GDM1 (cell line): ENCODE data around the gene HTD2.
A peak's percentile ranks its signal among the peaks of the same experiment; 100 is the strongest.

Experiments used
- DNase-seq: peaks from one replicate; lab custom pipeline; 2025; lab: John Stamatoyannopoulos, UW

HTD2 gene

DNA sequence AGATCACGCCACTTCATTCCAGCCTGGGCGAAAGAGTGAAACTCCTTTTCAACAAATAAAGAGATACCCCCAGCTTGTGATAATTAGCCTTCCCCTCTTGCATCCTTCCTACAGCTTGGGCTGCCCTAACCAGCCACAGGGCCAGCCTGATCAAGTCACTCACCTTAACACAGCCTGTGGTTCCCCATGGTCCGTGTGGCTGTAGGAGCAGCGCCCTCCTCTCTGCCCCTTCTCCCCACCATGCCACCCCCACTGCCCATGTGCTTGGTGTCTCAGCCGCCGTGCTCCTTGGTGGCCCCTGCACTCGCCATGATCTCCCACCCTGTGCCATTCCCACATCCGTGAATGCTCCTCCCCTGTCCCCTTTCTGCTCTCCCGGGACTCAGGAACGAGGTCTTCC lies 13.5 kb upstream of the HTD2 start:
- no peak for DNase-seq

DNA sequence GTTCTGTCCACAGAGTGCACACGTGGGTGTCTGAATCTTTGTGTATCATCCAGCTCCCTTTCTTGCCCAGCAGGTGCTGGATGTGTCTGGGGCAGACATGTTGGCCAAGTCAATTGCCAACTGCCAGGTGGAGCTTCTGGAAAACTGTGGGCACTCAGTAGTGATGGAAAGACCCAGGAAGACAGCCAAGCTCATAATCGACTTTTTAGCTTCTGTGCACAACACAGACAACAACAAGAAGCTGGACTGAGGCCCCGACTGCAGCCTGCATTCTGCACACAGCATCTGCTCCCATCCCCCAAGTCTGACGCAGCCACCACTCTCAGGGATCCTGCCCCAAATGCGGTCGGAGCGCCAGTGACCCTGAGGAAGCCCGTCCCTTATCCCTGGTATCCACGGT lies 12.8 kb upstream of the HTD2 start:
- DNase-seq, result no peak

GRCh38 chr3:58296269-58296668 lies 10.1 kb upstream of the HTD2 start:
- DNase-seq, result no peak

DNA sequence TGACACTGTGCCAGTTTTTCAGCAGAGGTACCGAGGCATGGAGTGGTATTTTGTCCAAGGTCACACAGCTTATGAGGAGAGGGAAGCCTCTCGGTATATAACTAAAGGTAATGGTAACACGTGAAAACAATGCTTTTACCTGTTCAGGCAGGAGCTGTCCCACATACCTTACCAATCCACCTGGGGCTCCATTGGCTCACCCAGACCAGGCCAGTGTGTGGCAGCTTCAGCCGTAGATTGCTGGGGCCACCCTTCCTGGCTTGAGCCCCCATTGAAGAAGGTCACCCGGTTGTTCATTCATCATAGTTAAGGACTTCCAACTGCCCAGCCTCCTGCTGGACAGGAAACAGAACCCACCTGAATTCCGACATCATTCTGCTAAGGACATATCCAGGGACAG lies 9.5 kb upstream of the HTD2 start:
- DNase-seq, result no peak

DNA sequence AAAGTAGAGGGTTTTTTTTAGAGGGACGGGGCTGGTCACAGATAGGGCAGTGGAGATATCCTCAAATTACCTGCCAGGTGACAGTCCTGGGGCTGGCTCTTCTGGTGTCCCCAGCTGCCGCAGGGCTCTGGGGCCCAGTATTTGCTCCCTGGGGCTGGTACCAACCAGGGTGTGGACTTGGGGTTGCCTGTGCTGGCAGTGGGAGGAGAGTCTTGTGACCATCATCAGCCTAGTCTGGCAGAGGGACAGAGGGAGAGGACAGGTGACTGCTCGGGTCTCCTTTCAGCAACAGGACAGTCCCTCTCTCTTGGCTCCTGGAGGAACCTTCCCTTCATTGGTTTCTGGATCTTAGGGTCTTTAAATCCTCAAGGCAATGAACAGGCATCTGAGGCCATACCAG lies 8.1 kb upstream of the HTD2 start:
- no peak for DNase-seq

- DNase-seq, result no peak
These were observed 7.2 kb upstream of the HTD2 start for GRCh38 chr3:58299075-58299474.

- no peak for DNase-seq
These were observed 6.3 kb upstream of the HTD2 start for GRCh38 chr3:58299839-58300516.

GRCh38 chr3:58307639-58308215 lies 1.4 kb downstream of the HTD2 start:
- DNase-seq, result peak; percentile 27

DNA sequence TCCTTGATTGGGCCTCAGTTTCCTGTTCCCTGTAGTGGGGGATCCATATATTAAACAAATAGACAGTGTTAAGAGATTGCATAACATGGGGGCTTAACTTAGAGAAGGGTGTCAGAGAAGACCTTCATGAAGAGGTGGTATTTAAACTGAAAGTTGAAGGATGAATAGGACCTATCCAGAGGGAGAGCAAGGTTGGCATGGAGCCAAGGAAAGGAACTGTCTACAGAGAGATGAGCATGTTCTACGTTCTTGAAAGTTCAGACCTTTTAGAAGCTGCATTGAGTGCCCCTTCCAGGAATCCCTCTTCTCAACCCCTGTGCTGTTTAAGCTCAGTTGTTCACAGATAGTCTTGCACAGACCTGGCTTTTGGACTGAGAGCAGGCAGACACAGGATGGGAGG lies 2.4 kb downstream of the HTD2 start:
- DNase-seq, result no peak

DNA sequence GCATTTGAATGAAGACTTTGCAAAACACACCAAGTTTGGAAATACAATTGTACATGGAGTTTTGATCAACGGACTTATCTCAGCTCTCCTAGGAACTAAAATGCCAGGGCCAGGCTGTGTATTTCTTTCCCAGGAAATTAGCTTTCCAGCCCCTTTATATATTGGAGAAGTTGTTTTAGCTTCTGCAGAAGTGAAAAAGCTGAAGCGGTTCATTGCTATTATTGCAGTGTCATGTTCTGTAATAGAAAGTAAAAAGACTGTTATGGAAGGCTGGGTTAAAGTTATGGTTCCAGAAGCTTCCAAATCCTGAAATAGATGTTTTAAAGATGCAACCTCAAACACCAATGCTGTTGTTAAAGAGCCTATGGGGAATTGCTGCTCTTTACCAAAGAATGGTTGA lies 11.5 kb downstream of the HTD2 start:
- DNase-seq, result no peak

GRCh38 chr3:58321791-58322190 lies 15.5 kb downstream of the HTD2 start:
- no peak for DNase-seq

DNA sequence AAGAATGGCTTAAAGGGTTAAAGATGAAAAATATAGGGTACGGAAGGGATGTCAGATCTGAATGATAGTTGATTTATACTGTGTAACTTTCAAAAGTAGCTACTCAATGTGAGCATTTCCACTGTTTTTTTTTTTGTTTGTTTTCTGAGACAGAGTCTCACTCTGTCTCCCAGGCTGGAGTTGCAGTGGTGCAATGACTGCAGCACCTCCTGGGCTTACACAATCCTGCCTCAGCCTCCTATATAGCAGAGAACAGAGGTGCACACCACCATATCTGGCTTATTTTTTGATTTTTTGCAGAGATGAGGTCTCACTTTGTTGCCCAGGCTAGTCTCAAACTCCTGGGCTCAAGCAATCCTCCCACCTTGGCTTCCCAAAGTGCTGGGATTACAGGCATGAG lies 16.5 kb downstream of the HTD2 start:
- no peak for DNase-seq

DNA sequence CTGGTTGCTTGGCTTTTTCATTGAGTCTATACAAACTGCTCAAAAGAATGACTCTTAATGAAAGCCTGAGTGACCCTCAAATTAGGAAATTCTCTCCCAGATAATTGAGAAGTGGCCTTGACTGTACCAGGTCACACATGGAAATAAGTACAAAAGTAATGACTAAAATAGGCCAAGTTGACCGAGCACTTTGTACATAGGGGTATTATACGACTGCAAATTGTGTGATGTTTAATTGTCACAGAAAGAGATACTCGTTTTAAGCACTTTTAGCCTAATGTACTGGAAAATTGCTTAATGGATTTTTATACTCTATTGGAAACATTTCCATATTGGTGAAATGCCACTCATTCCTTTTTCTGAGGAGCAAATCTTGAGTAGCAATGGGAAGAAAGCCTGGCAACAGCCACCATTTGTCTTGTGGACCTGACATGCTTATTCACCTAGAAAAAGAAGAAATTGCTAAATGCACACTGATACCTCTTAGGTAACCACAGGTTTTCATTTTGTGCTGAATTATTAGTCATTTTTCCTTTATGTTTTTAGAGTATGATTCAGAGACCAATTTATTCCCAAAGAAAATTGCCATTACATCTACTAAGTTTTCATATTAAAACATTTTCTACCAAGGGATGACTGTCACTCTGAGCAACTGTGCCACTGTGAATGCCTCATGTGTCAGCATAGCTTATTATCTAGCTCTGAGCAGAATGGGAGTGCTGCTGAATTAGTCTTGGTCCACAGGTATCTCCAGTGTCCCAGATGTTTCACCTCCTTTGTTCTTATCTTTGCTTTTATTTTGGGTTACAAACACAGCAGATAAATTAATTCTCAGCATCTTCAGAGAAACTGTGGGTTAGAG lies 17.4 kb downstream of the HTD2 start:
- DNase-seq, result no peak

GRCh38 chr3:58324391-58325390 lies 18.4 kb downstream of the HTD2 start:
- no peak for DNase-seq

GRCh38 chr3:58325525-58325992 lies 19.2 kb downstream of the HTD2 start:
- no peak for DNase-seq

GRCh38 chr3:58326267-58326900 lies 20.1 kb downstream of the HTD2 start:
- no peak for DNase-seq

DNA sequence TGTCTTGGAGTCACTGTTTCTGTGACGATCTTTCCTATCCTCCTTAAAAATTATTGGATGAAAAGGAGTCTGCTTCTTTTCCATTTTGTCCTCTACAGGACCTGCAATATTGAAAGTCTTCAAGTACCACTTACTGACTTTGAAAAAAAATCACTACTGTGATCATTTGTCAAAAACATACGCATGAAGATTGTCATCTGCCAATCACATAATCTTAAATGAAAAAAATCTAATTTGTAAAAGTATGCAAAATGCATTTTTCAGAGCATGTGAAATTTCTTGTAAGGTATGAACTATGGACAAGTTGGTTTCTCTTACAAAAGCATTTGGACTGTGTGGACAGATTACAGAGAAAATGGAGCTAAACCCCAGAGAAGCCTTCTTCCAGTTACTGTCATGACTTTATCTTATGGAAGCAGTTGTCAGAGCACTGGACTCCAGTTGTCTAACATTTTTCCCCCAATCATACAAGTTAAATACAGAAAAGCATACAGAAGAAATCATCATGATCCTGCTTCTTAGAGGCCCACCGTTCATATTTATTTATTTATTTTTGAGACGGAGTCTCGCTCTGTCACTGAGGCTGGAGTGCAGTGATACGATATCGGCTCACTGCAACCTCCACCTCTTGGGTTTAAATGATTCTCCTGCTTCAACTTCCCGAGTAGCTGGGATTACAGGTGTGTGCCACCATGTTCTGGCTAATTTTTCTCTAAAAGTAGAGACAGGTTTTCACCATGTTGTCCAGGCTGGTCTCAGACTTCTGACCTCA lies 23.0 kb downstream of the HTD2 start:
- no peak for DNase-seq

GRCh38 chr3:58329922-58330413 lies 23.6 kb downstream of the HTD2 start:
- DNase-seq, result no peak

GRCh38 chr3:58331593-58332152 lies 25.4 kb downstream of the HTD2 start:
- no peak for DNase-seq

- DNase-seq, result peak; percentile 76
These were observed 26.4 kb downstream of the HTD2 start, which contains the start of gene PXK for GRCh38 chr3:58332575-58333188. Gene PXK, plus strand, starts transcription at chr3:58332892. Its CDS starts 97 bp downstream, at chr3:58332989.
